Mesendoderm (in vitro differentiated cells): ENCODE measurements around the gene CXCL10.

Experiments
- DNase-seq: peaks from one replicate; pipeline ENCODE4 v3.0.0; 2013
- H2AK5ac ChIP-seq: 2 replicates; pipeline ENCODE4 v1.6.1; 2013; ENCODE audit warnings: low read length, inconsistent platforms
- H2BK120ac ChIP-seq: 2 replicates; pipeline ENCODE4 v1.6.1; 2013; ENCODE audit warnings: low read depth, mild to moderate bottlenecking, low read length, moderate library complexity, mixed read lengths
- H2BK15ac ChIP-seq: replicated peaks from 2 replicates; pipeline ENCODE4 v1.6.1; 2013; ENCODE audit warnings: low read depth, mild to moderate bottlenecking, moderate library complexity
- H2BK5ac ChIP-seq: 2 replicates; pipeline ENCODE4 v1.6.1; 2013; ENCODE audit warnings: low read length, inconsistent platforms
- H3K18ac ChIP-seq: 2 replicates; pipeline ENCODE4 v1.6.1; 2013; ENCODE audit warnings: mild to moderate bottlenecking, low read length, mixed read lengths
- H3K23ac ChIP-seq: one replicate; pipeline ENCODE4 v1.6.1; 2013; ENCODE audit warnings: low read length
- H3K27ac ChIP-seq: 2 replicates; pipeline ENCODE4 v1.5.1; 2013; ENCODE audit warnings: low read depth, mild to moderate bottlenecking, inconsistent platforms, low read length, moderate library complexity
- H3K27me3 ChIP-seq: 2 replicates; pipeline ENCODE4 v1.6.1; 2013; ENCODE audit warnings: low read length, control low read depth, mild to moderate bottlenecking, inconsistent platforms; ENCODE audit not compliant: insufficient read depth, poor library complexity
- H3K36me3 ChIP-seq: 2 replicates; pipeline ENCODE4 v1.6.1; 2013; ENCODE audit warnings: low read length, inconsistent platforms; ENCODE audit not compliant: control insufficient read depth, insufficient read depth
- H3K4ac ChIP-seq: one replicate; pipeline ENCODE4 v1.6.1; 2013; ENCODE audit warnings: low read depth, mild to moderate bottlenecking, low read length, moderate library complexity
- H3K4me1 ChIP-seq: 2 replicates; pipeline ENCODE4 v1.6.1; 2013; ENCODE audit warnings: low read depth, low read length, inconsistent platforms; ENCODE audit not compliant: control insufficient read depth
- H3K4me2 ChIP-seq: 2 replicates; pipeline ENCODE4 v1.6.1; 2013; ENCODE audit warnings: low read length
- H3K4me3 ChIP-seq: 2 replicates; pipeline ENCODE4 v1.5.1; 2013; ENCODE audit warnings: mild to moderate bottlenecking, low read length
- H3K56ac ChIP-seq: one replicate; pipeline ENCODE4 v1.6.1; 2013; ENCODE audit warnings: low read length
- H3K79me1 ChIP-seq: 2 replicates; pipeline ENCODE4 v1.6.1; 2013; ENCODE audit warnings: low read length, inconsistent platforms
- H3K79me2 ChIP-seq: 2 replicates; pipeline ENCODE4 v1.6.1; 2013; ENCODE audit warnings: mild to moderate bottlenecking, low read length; ENCODE audit not compliant: control insufficient read depth, insufficient read depth
- H3K9ac ChIP-seq: 2 replicates; pipeline ENCODE4 v1.6.1; 2013; ENCODE audit warnings: low read length, inconsistent platforms
- H4K5ac ChIP-seq: one replicate; pipeline ENCODE4 v1.6.1; 2013; ENCODE audit warnings: low read length
- H4K8ac ChIP-seq: one replicate; pipeline ENCODE4 v1.6.1; 2013; ENCODE audit warnings: low read depth, mild to moderate bottlenecking, control low read depth, low read length, moderate library complexity
- WGBS: extraction: QIAGEN DNeasy Blood & Tissue Kit; methylation state at CpG from one replicate; pipeline ENCODE4 v1.1.7; 2013; ENCODE audit warnings: low lambda C conversion rate, missing lambda C conversion rate; ENCODE audit not compliant: insufficient coverage; ENCODE audit errors: extremely low coverage; 5-methylcytosine and 5-hydroxymethylcytosine counted together

Gene CXCL10

GRCh38 chr4:75989846-75990528, 33.3 kb downstream of the CXCL10 start:
- Histone ChIP-seq H3K9ac (peak overlapping the region; percentile 90), H3K18ac (peak overlapping the region; percentile 16), H2BK120ac (no peak overlapping the region), H2AK5ac (no peak overlapping the region), H3K27ac (no peak overlapping the region), H2BK15ac (no peak overlapping the region), H3K56ac (peak overlapping the region; percentile 93), H3K79me1 (peaks cover 20% of the 10 kb centered on the region), H3K23ac (no peak overlapping the region), H3K79me2 (peaks cover 50% of the 10 kb centered on the region), H3K27me3 (no peaks in the 10 kb centered on the region), H3K4me1 (peaks cover 2% of the 10 kb centered on the region), H4K5ac (no peak overlapping the region), H2BK5ac (no peak overlapping the region), H3K4me3 (peak overlapping the region; percentile 71), H4K8ac (no peak overlapping the region), H3K4ac (no peak overlapping the region), H3K4me2 (peak overlapping the region; percentile 60), H3K36me3 (no peaks in the 10 kb centered on the region)
- no peak for DNase-seq
- no CpG with 5 or more reads among the region's 20 CpGs for WGBS

GRCh38 chr4:75985116-75985515, 38.2 kb downstream of the CXCL10 start:
- Histone ChIP-seq H4K5ac (no peak overlapping the region), H2AK5ac (no peak overlapping the region), H2BK120ac (no peak overlapping the region), H3K4me2 (no peak overlapping the region), H3K36me3 (no peaks in the 10 kb centered on the region), H3K27me3 (no peaks in the 10 kb centered on the region), H3K56ac (no peak overlapping the region), H2BK15ac (no peak overlapping the region), H3K4me3 (no peak overlapping the region), H2BK5ac (no peak overlapping the region), H4K8ac (no peak overlapping the region), H3K27ac (no peak overlapping the region), H3K9ac (no peak overlapping the region), H3K18ac (no peak overlapping the region), H3K79me1 (peaks cover 24% of the 10 kb centered on the region), H3K4ac (no peak overlapping the region), H3K4me1 (peaks cover 2% of the 10 kb centered on the region), H3K23ac (no peak overlapping the region), H3K79me2 (peaks cover 56% of the 10 kb centered on the region)
- WGBS: no CpG with 5 or more reads among the region's 3 CpGs
- DNase-seq: no peak

GRCh38 chr4:75980576-75980975, 42.7 kb downstream of the CXCL10 start:
- Histone ChIP-seq H3K27me3 (no peaks in the 10 kb centered on the region), H4K5ac (no peak overlapping the region), H3K23ac (no peak overlapping the region), H3K36me3 (peaks cover 7% of the 10 kb centered on the region), H3K56ac (no peak overlapping the region), H3K4me3 (no peak overlapping the region), H4K8ac (no peak overlapping the region), H3K4me2 (no peak overlapping the region), H2BK5ac (no peak overlapping the region), H3K4ac (no peak overlapping the region), H3K79me2 (peaks cover 17% of the 10 kb centered on the region), H3K18ac (no peak overlapping the region), H2BK15ac (no peak overlapping the region), H3K9ac (no peak overlapping the region), H2AK5ac (no peak overlapping the region), H3K27ac (no peak overlapping the region), H3K79me1 (peaks cover 12% of the 10 kb centered on the region), H3K4me1 (no peaks in the 10 kb centered on the region), H2BK120ac (no peak overlapping the region)
- no CpG with 5 or more reads among the region's 4 CpGs for WGBS
- no peak for DNase-seq

- Histone ChIP-seq H2AK5ac (no peak overlapping the region), H3K23ac (no peak overlapping the region), H3K79me1 (peaks cover 2% of the 10 kb centered on the region), H4K8ac (no peak overlapping the region), H2BK120ac (no peak overlapping the region), H3K9ac (no peak overlapping the region), H3K4me3 (no peak overlapping the region), H3K18ac (no peak overlapping the region), H3K4me2 (no peak overlapping the region), H3K27ac (no peak overlapping the region), H2BK15ac (no peak overlapping the region), H2BK5ac (no peak overlapping the region), H3K27me3 (no peaks in the 10 kb centered on the region), H3K4me1 (no peaks in the 10 kb centered on the region), H3K79me2 (no peaks in the 10 kb centered on the region), H3K36me3 (peaks cover 10% of the 10 kb centered on the region), H4K5ac (no peak overlapping the region), H3K4ac (no peak overlapping the region), H3K56ac (no peak overlapping the region)
- DNase-seq: no peak
- no CpG with 5 or more reads among the region's 2 CpGs for WGBS
Measured at GRCh38 chr4:75976177-75976576, 47.1 kb downstream of the CXCL10 start.

GRCh38 chr4:75973766-75974165, 49.5 kb downstream of the CXCL10 start:
- Histone ChIP-seq H3K4me2 (no peak overlapping the region), H2BK5ac (no peak overlapping the region), H3K23ac (no peak overlapping the region), H3K4me3 (no peak overlapping the region), H3K56ac (no peak overlapping the region), H3K18ac (no peak overlapping the region), H3K4ac (no peak overlapping the region), H3K4me1 (no peaks in the 10 kb centered on the region), H3K36me3 (peaks cover 12% of the 10 kb centered on the region), H4K5ac (no peak overlapping the region), H3K79me1 (peaks cover 2% of the 10 kb centered on the region), H2AK5ac (no peak overlapping the region), H3K79me2 (no peaks in the 10 kb centered on the region), H2BK120ac (no peak overlapping the region), H2BK15ac (no peak overlapping the region), H3K9ac (no peak overlapping the region), H3K27ac (no peak overlapping the region), H4K8ac (no peak overlapping the region), H3K27me3 (no peaks in the 10 kb centered on the region)
- DNase-seq: no peak
